ENCODE results near the gene TECR. TPM values are rescaled to one million over a fixed set of nuclear protein-coding genes. Genes with fewer than 3 reads are reported as not detected.
A peak's percentile ranks its signal among the peaks of the same experiment; 100 is the strongest.

The TECR gene
- polyA plus RNA-seq, 1 experiment, result 59.6 TPM

DNA sequence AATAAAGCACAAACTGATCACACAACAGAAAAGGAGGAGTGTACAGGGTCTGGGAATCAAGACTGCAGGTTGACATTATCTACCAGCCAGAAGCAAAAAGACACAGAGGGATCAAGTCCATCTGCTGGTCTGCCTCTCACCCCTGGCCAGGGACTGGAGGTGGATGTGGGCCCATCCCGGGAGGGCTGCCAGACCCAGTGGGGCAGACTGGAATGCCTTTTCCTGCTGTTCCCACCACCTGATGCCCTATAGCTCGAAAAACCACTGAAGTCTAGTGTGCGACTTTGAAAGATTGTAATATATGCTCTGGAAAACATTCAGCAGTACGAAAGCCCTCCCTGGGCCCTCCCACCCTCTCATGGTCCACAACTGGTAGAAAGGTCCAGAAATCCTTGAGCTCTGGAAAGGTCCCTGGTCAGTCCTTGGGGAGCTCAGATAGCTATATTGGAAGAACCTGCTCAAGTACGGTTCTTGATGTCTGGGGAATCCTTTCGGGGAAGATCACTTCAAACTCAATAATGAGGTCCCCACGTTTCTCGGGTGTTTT, 13.8 kb upstream of the TECR start:
- Histone ChIP-seq H3K27me3 (ENCODE audit: control insufficient read depth, insufficient read depth, low read length) (no peaks in the 10 kb centered on the region), H3K9me3 (ENCODE audit: control insufficient read depth, insufficient read depth, low read length) (no peaks in the 10 kb centered on the region; the same call in 1 of the 2 replicates), H3K4me3 (ENCODE audit: low read depth, low read length) (peak overlapping the region; percentile 94), H3K27ac (ENCODE audit: low read depth, low read length) (no peak overlapping the region)
- TF ChIP-seq, protein P1, sequence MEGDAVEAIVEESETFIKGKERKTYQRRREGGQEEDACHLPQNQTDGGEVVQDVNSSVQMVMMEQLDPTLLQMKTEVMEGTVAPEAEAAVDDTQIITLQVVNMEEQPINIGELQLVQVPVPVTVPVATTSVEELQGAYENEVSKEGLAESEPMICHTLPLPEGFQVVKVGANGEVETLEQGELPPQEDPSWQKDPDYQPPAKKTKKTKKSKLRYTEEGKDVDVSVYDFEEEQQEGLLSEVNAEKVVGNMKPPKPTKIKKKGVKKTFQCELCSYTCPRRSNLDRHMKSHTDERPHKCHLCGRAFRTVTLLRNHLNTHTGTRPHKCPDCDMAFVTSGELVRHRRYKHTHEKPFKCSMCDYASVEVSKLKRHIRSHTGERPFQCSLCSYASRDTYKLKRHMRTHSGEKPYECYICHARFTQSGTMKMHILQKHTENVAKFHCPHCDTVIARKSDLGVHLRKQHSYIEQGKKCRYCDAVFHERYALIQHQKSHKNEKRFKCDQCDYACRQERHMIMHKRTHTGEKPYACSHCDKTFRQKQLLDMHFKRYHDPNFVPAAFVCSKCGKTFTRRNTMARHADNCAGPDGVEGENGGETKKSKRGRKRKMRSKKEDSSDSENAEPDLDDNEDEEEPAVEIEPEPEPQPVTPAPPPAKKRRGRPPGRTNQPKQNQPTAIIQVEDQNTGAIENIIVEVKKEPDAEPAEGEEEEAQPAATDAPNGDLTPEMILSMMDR (IDR thresholded peaks at IDR 0.05; ENCODE audit: low read depth, low read length), result no peak
- ChIA-PET CTCF (no interaction called here), POLR2A (no interaction called here)
- no peak for DNase-seq (ENCODE audit: low read depth, low spot score)

DNA sequence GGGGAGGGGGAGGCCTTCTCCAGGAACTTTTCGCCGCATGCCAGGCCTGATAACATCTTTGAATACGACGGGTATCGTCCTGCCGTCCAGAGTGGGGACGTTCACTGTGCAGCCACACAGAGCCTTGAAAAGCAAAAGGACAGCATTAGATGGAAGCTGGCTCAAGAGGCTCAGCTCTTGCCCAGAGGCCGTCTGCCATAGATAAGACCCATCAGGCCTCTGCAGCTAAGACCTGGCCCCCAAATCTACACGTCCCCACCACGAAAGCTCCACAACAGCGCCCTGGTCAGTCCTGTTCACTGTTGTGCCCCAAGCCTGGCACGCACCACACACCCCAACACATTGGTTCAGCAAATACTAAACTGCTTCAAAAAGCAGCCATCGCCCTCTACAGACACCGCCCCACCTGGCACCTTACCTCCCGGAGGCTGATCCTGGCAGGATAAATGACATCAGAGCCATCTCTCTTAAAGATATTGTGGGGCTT, 13.3 kb upstream of the TECR start:
- Histone ChIP-seq H3K27me3 (ENCODE audit: control insufficient read depth, insufficient read depth, low read length) (no peaks in the 10 kb centered on the region), H3K27ac (ENCODE audit: low read depth, low read length) (no peak overlapping the region), H3K4me3 (ENCODE audit: low read depth, low read length) (peak overlapping the region; percentile 94), H3K9me3 (ENCODE audit: control insufficient read depth, insufficient read depth, low read length) (no peaks in the 10 kb centered on the region; the same call in 1 of the 2 replicates)
- TF ChIP-seq, protein P1 (IDR thresholded peaks at IDR 0.05; ENCODE audit: low read depth, low read length), result no peak
- ChIA-PET CTCF (no interaction called here), POLR2A (interaction anchor here (2.8 kb wide), 1 partner anchor 20 kb away, joined by 27 read pairs; the partner anchor contains the start of gene GIPC1)
- DNase-seq (ENCODE audit: low read depth, low spot score), result no peak

DNA sequence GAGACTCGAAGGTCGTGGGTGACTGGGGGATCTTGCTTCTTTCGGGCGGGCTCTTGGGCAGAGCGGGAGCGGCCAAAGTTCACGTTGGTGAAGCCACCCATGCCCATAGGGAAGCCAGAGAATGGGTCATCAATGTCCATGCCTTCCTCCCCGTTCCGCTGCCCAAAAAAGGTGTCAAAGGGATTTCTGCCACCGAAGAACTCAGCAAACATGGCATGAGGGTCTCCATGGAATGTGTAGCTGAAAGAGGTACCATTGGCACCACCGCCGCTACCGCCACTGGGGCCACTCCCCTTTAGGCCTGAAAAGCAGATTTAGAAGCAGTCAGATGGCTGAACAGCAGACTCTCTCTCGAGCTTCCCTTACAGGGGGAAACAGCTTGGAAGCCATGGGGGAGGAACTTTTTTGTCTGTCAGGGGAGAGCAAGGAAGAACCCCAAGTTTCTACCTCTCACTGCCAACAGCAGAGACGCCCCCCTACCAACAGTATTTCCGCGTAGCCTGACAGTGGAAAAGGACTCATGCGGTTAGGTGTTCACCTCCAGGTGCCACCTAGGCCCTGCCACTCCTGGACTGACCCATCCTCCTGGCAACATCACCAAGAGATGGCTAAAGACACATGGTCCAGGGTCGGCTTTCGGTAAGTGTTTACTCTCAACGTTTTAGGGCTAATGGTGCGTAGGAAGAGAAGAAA, 12.5 kb upstream of the TECR start:
- no peak for DNase-seq (ENCODE audit: low read depth, low spot score)
- Histone ChIP-seq H3K9me3 (ENCODE audit: control insufficient read depth, insufficient read depth, low read length) (no peaks in the 10 kb centered on the region; the same call in 1 of the 2 replicates), H3K27me3 (ENCODE audit: control insufficient read depth, insufficient read depth, low read length) (no peaks in the 10 kb centered on the region), H3K4me3 (ENCODE audit: low read depth, low read length) (peak overlapping the region; percentile 94), H3K27ac (ENCODE audit: low read depth, low read length) (no peak overlapping the region)
- ChIA-PET CTCF (interaction anchor here (1.0 to 1.3 kb wide), 3 partner anchors 12 to 380 kb away, joined by 3 to 4 read pairs (median 3); partner anchors contain the start of gene ASF1B), POLR2A (interaction anchor here (0.6 to 2.8 kb wide), 4 partner anchors 10 to 1882 kb away, joined by 3 to 27 read pairs (median 6); partner anchors contain the start of gene GIPC1)
- TF ChIP-seq, protein P1 (IDR thresholded peaks at IDR 0.05; ENCODE audit: low read depth, low read length), result no peak

DNA sequence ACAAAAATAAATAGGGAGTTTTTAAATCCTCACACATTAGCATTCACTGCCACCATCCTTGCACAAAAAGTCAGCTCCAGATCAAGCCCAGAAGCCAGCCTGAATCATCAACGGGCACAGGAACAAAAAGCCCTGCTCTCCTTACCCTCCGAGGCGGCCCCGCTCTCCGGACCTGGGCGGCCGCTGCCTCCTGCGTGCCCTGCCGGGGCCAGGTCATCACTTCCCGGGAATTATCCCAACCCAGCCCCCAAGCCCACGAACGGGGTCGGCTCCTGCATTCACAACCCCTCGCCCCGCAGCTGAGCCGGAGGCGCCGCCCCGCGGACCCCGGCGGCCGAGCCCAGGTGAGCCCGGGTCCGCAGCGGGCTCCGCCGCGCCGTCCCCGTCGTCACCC, 12.0 kb upstream of the TECR start:
- TF ChIP-seq, protein P1 (IDR thresholded peaks at IDR 0.05; ENCODE audit: low read depth, low read length), result no peak
- CTCF ChIA-PET, result interaction anchor here (1.0 to 1.3 kb wide), 3 partner anchors 12 to 381 kb away, joined by 3 to 4 read pairs (median 3); partner anchors contain the start of gene ASF1B
- Histone ChIP-seq H3K4me3 (ENCODE audit: low read depth, low read length) (peak overlapping the region; percentile 94), H3K27me3 (ENCODE audit: control insufficient read depth, insufficient read depth, low read length) (no peaks in the 10 kb centered on the region), H3K27ac (ENCODE audit: low read depth, low read length) (no peak overlapping the region), H3K9me3 (ENCODE audit: control insufficient read depth, insufficient read depth, low read length) (no peaks in the 10 kb centered on the region; the same call in 1 of the 2 replicates)
- POLR2A ChIA-PET, result interaction anchor here (0.6 to 2.8 kb wide), 10 partner anchors 8 to 1882 kb away, joined by 3 to 27 read pairs (median 5); partner anchors contain the start of genes ASF1B and GIPC1
- DNase-seq (ENCODE audit: low read depth, low spot score), result no peak

Measured in AG04450 (cell line).